H1 (cell line): ENCODE data around the gene PPP3R2. TPM values are rescaled to one million over a fixed set of nuclear protein-coding genes. Genes with fewer than 3 reads are reported as not detected.

Experiments used
- CHD7 ChIP-seq: fragments of 300-600 bp; sonication (generic); IDR thresholded peaks from 2 replicates; pipeline ENCODE4 v1.7.1; 2012; ENCODE audit warnings: low read length, moderate library complexity, mild to moderate bottlenecking, inconsistent platforms; ENCODE audit not compliant: insufficient replicate concordance
- polyA plus RNA-seq, 7 experiments: library from polyadenylated mRNA; depleted of rRNA in 3 of 7; stranded (reverse) in 5 of 7; unstranded in 2 of 7; fragments of >200 nt in 5 of 7; fragments of 200-250 nt in 2 of 7; gene quantifications; 1 replicate in 5 of 7; 2 replicates in 1 of 7; 4 replicates in 1 of 7; pipeline versions ENCODE4 v1.2.1 to v1.2.3, GENCODE V29; 2011 to 2013; ENCODE audit warnings: missing spikeins in 2 of 7, mixed read lengths in 2 of 7
- total RNA-seq: library from RNA; stranded (reverse); fragmentation: NEBNext Ultra II Directional; extraction: Animal tissue kit (Norgen Biotek cat#: 25700); gene quantifications from 2 replicates; pipeline ENCODE4 v1.2.1, GENCODE V29; 2021

PPP3R2 gene
- total and polyA plus RNA-seq, 2 of the 8 experiments (the other 6 are each of a cell fraction or from before 2014, with no cell fraction given), result not detected

DNA sequence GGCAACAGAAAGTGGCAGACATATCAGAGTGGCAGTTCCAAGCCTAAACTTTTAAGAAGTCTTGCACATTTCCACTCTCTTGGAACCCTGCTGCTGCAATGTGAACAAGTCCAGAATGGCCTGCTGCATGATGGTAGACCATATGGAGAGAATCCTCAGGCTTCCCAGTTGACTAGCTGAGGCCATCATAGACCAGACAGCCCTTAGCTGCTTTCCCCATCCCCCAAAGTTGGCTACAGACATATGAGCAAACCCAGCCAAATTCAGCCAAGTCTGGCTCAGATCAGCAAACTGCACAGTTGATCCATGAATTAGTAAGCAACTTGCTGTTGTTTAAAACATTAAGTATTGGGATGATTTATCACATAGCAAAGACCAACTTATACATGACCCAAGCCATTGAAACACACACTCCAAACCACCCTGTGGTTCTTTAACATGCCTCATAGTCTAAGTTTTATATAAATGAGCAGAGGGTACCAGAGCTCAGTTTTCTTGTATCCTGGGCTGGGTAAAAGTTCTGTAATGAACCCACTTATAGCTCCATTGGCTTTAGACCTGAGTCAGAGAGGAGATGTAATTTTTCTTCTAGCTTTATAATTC, 19.9 kb downstream of the PPP3R2 start (continued):
- no peak for TF ChIP-seq CHD7
